Uterus (tissue), 2 donors: ENCODE data around the gene ANKRD13B.

Source experiments
- POLR2A ChIP-seq, 2 donors: fragments of 450-650 bp; IDR thresholded peaks; one replicate each; pipeline ENCODE4 v1.6.1; 2016; ENCODE audit warnings: antibody characterized with exemption in 2 of 2, mild to moderate bottlenecking in 1 of 2, moderate library complexity in 1 of 2
- TF ChIP-seq, protein P1 (sequence below), 4 experiments: fragments of 200-600 bp in 2 of 4; fragments of 450-650 bp in 2 of 4; sonication (generic) in 2 of 4; IDR thresholded peaks; one replicate each; pipeline ENCODE4 v1.5.1; 2016 to 2019; ENCODE audit warnings: antibody characterized with exemption in 4 of 4, mild to moderate bottlenecking in 2 of 4, moderate library complexity in 1 of 4

- TF ChIP-seq, protein P1, sequence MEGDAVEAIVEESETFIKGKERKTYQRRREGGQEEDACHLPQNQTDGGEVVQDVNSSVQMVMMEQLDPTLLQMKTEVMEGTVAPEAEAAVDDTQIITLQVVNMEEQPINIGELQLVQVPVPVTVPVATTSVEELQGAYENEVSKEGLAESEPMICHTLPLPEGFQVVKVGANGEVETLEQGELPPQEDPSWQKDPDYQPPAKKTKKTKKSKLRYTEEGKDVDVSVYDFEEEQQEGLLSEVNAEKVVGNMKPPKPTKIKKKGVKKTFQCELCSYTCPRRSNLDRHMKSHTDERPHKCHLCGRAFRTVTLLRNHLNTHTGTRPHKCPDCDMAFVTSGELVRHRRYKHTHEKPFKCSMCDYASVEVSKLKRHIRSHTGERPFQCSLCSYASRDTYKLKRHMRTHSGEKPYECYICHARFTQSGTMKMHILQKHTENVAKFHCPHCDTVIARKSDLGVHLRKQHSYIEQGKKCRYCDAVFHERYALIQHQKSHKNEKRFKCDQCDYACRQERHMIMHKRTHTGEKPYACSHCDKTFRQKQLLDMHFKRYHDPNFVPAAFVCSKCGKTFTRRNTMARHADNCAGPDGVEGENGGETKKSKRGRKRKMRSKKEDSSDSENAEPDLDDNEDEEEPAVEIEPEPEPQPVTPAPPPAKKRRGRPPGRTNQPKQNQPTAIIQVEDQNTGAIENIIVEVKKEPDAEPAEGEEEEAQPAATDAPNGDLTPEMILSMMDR (IDR thresholded peaks at IDR 0.05) = no peak
- no peak for TF ChIP-seq POLR2A (IDR thresholded peaks at IDR 0.05)
Measured at GRCh38 chr17:29575511-29576213, 17.3 kb upstream of the ANKRD13B start.
